ENCODE results near the gene METTL15. TPM values are rescaled to one million over a fixed set of nuclear protein-coding genes. Genes with fewer than 3 reads are reported as not detected.

METTL15 gene
- total and polyA plus RNA-seq, 2 of the 8 experiments (the other 6 are each of a cell fraction or from before 2014, with no cell fraction given) = 5.4 to 10.5 TPM

DNA sequence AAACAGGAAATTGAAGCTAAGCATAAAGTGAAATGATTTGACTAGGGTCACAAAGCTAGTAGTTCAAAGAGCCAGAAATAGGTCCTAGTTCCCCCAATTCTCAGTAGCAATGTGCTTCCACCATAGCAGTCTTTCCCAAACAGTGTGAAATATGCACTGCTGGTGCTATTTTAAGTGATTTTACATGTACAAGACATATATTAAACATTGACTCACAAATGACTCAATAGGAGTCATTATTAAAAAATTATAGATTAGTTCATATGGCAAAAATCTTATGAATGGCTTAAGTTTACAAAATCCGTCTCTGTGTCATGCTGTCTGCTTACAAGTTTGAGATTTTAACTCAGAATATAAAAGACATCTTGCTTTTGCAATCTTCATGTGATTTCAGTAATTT lies 21.6 kb upstream of the METTL15 start:
- no peak overlapping the region for H2AK5ac ChIP-seq (ENCODE audit: low read depth, low read length)
- H3K79me1 ChIP-seq (ENCODE audit: low read depth, low read length) = no peaks in the 10 kb centered on the region
- POLR2A ChIA-PET (ENCODE audit: partially characterized antibody) = no interaction called here
- no peak overlapping the region for H3K4ac ChIP-seq (replicated peaks; ENCODE audit: insufficient read length, low read depth, low read length)
- WGBS, 2 experiments (ENCODE audit: extremely low coverage in 1 of 2, insufficient coverage in 1 of 2, insufficient read length in 1 of 2, insufficient replicate concordance in 2 of 2, low coverage in 1 of 2, low lambda C conversion rate in 2 of 2, missing lambda C conversion rate in 1 of 2) = 92% methylated on average over 1 of the region's 1 CpG; no CpG with 5 or more reads in 1 of the 2 experiments
- FAIRE-seq (no peak), DNase-seq (ENCODE audit: low read depth in 1 of 2, low spot score in 2 of 2) (no peak)
- no peaks in the 10 kb centered on the region for H3K4me1 ChIP-seq (replicated peaks in 1 of 4; ENCODE audit: control insufficient read depth in 3 of 4, insufficient read depth in 4 of 4, low read length in 3 of 4)
- no peak overlapping the region for H2BK12ac ChIP-seq (ENCODE audit: low read depth, low read length)
- no peak overlapping the region for H3K18ac ChIP-seq (ENCODE audit: extremely low read depth, low read length)
- no peak overlapping the region for H2BK15ac ChIP-seq (ENCODE audit: low read length)
- H4K5ac ChIP-seq (ENCODE audit: insufficient read length, low read depth, low read length) = no peak overlapping the region
- H3K27me3 ChIP-seq (replicated peaks in 1 of 4; ENCODE audit: control insufficient read depth in 3 of 4, extremely low read depth in 1 of 4, insufficient read depth in 3 of 4, low read length in 3 of 4) = no peaks in the 10 kb centered on the region
- H3K56ac ChIP-seq (replicated peaks; ENCODE audit: insufficient read length, low read depth, low read length) = no peak overlapping the region
- H3K9me3 ChIP-seq (ENCODE audit: insufficient read depth in 2 of 2, low read depth in 1 of 2, low read length in 1 of 2) = no peaks in the 10 kb centered on the region
- no peak overlapping the region for H4K8ac ChIP-seq (ENCODE audit: extremely low read depth, insufficient read depth, low read length)
- no peak overlapping the region for H2BK5ac ChIP-seq (ENCODE audit: low read depth, low read length)
- no peak overlapping the region for H3K9ac ChIP-seq (replicated peaks in 1 of 4; ENCODE audit: extremely low read depth in 1 of 4, low read depth in 3 of 4, low read length in 3 of 4)
- H4K20me1 ChIP-seq (replicated peaks in 1 of 2; ENCODE audit: control insufficient read depth in 1 of 2, insufficient read depth in 2 of 2, low read length in 2 of 2) = no peaks in the 10 kb centered on the region
- H3K4me3 ChIP-seq (ENCODE audit: extremely low read depth in 1 of 4, insufficient read depth in 2 of 4, low read depth in 3 of 4, low read length in 4 of 4) = no peak overlapping the region
- CTCF ChIA-PET (ENCODE audit: partially characterized antibody) = no interaction called here
- H3K23ac ChIP-seq (ENCODE audit: insufficient read length) = no peak overlapping the region
- no peak overlapping the region for H3K4me2 ChIP-seq (ENCODE audit: insufficient read depth in 1 of 2, low read depth in 2 of 2, low read length in 2 of 2)
- H4K91ac ChIP-seq (replicated peaks; ENCODE audit: insufficient read length, low read length) = no peak overlapping the region
- no peaks in the 10 kb centered on the region for H3K79me2 ChIP-seq (ENCODE audit: control insufficient read depth in 1 of 2, insufficient read depth in 2 of 2, low read length in 2 of 2)
- H2BK20ac ChIP-seq (ENCODE audit: low read length) = no peak overlapping the region
- H3K14ac ChIP-seq (ENCODE audit: insufficient read length) = no peak overlapping the region
- H3K27ac ChIP-seq (ENCODE audit: low read depth, low read length) = no peak overlapping the region
- H3K23me2 ChIP-seq (ENCODE audit: low read depth, low read length) = no peaks in the 10 kb centered on the region
- no peak overlapping the region for H2AFZ ChIP-seq (ENCODE audit: low read length)
- H2BK120ac ChIP-seq (replicated peaks; ENCODE audit: low read depth, low read length) = no peak overlapping the region
- H3K36me3 ChIP-seq (ENCODE audit: control insufficient read depth in 2 of 4, insufficient read depth in 4 of 4, low read length in 3 of 4) = peaks cover 0 to 55% (median 1%) of the 10 kb centered on the region in 4 experiments; a peak in 4 of 8 replicates
- TF ChIP-seq TAF7 (optimal IDR thresholded peaks at IDR 0.05; ENCODE audit: borderline replicate concordance, low read depth, low read length) (no peak), PHF8 (conservative IDR thresholded peaks at IDR 0.05; ENCODE audit: low read depth, low read length) (no peak), JUND (IDR thresholded peaks at IDR 0.05; ENCODE audit: low read length) (no peak), TCF12 (IDR thresholded peaks at IDR 0.05; ENCODE audit: low read depth, low read length) (no peak), EP300 (IDR thresholded peaks at IDR 0.05; ENCODE audit: borderline replicate concordance in 1 of 2, low read depth in 2 of 2, low read length in 2 of 2) (no peak), KDM4A (IDR thresholded peaks at IDR 0.05; ENCODE audit: low read depth, low read length, severe bottlenecking) (no peak), RAD21 (IDR thresholded peaks at IDR 0.05 in 1 of 2, conservative IDR thresholded peaks at IDR 0.05 in 1 of 2; ENCODE audit: low read depth in 2 of 2, low read length in 2 of 2) (no peak), EZH2 (IDR thresholded peaks at IDR 0.05; ENCODE audit: low read depth, low read length, severe bottlenecking) (no peak), HDAC6 (IDR thresholded peaks at IDR 0.05; ENCODE audit: low read depth, low read length) (no peak), POLR2AphosphoS5 (IDR thresholded peaks at IDR 0.05; ENCODE audit: low read depth, low read length) (no peak), TAF1 (IDR thresholded peaks at IDR 0.05; ENCODE audit: low read depth, low read length) (no peak), CBX8 (IDR thresholded peaks at IDR 0.05; ENCODE audit: borderline replicate concordance, low read depth, low read length) (no peak)
- TF ChIP-seq, protein P1, sequence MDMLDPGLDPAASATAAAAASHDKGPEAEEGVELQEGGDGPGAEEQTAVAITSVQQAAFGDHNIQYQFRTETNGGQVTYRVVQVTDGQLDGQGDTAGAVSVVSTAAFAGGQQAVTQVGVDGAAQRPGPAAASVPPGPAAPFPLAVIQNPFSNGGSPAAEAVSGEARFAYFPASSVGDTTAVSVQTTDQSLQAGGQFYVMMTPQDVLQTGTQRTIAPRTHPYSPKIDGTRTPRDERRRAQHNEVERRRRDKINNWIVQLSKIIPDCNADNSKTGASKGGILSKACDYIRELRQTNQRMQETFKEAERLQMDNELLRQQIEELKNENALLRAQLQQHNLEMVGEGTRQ (IDR thresholded peaks at IDR 0.05; ENCODE audit: low read length) = no peak
